ENCODE data around the gene EBLN1. TPM values are rescaled to one million over a fixed set of nuclear protein-coding genes. Genes with fewer than 3 reads are reported as not detected.
A peak's percentile ranks its signal among the peaks of the same experiment; 100 is the strongest.

EBLN1 gene
- total and polyA plus RNA-seq, 9 of the 15 experiments (the other 6 are each of a cell fraction or from before 2014, with no cell fraction given), result 0.06 to 3.1 (median 0.80) TPM

- TF ChIP-seq TCF3 (CRISPR knock-in tag; IDR thresholded peaks at IDR 0.05), result peak; percentile 76
- no peak for TF ChIP-seq ZKSCAN3 (CRISPR knock-in tag; IDR thresholded peaks at IDR 0.05)
- TF ChIP-seq PATZ1 (CRISPR knock-in tag; IDR thresholded peaks at IDR 0.05; ENCODE audit: borderline replicate concordance), result no peak
- no peak for TF ChIP-seq CSDE1 (IDR thresholded peaks at IDR 0.05)
- TF ChIP-seq E2F1 (CRISPR knock-in tag; IDR thresholded peaks at IDR 0.05), result no peak
- TF ChIP-seq TEAD2 (tag; IDR thresholded peaks at IDR 0.05), result no peak
- TF ChIP-seq ZNF384 (IDR thresholded peaks at IDR 0.05; ENCODE audit: low read depth, low read length), result no peak
- no peak for TF ChIP-seq SRF (CRISPR knock-in tag; IDR thresholded peaks at IDR 0.05)
- peak; percentile 76 for TF ChIP-seq TEAD4 (IDR thresholded peaks at IDR 0.05; ENCODE audit: low read length)
- no peak for TF ChIP-seq TEAD4 (CRISPR knock-in tag; IDR thresholded peaks at IDR 0.05; ENCODE audit: borderline replicate concordance)
- no peak for TF ChIP-seq ZNF121 (CRISPR knock-in tag; conservative IDR thresholded peaks at IDR 0.05)
- TF ChIP-seq, protein P1, sequence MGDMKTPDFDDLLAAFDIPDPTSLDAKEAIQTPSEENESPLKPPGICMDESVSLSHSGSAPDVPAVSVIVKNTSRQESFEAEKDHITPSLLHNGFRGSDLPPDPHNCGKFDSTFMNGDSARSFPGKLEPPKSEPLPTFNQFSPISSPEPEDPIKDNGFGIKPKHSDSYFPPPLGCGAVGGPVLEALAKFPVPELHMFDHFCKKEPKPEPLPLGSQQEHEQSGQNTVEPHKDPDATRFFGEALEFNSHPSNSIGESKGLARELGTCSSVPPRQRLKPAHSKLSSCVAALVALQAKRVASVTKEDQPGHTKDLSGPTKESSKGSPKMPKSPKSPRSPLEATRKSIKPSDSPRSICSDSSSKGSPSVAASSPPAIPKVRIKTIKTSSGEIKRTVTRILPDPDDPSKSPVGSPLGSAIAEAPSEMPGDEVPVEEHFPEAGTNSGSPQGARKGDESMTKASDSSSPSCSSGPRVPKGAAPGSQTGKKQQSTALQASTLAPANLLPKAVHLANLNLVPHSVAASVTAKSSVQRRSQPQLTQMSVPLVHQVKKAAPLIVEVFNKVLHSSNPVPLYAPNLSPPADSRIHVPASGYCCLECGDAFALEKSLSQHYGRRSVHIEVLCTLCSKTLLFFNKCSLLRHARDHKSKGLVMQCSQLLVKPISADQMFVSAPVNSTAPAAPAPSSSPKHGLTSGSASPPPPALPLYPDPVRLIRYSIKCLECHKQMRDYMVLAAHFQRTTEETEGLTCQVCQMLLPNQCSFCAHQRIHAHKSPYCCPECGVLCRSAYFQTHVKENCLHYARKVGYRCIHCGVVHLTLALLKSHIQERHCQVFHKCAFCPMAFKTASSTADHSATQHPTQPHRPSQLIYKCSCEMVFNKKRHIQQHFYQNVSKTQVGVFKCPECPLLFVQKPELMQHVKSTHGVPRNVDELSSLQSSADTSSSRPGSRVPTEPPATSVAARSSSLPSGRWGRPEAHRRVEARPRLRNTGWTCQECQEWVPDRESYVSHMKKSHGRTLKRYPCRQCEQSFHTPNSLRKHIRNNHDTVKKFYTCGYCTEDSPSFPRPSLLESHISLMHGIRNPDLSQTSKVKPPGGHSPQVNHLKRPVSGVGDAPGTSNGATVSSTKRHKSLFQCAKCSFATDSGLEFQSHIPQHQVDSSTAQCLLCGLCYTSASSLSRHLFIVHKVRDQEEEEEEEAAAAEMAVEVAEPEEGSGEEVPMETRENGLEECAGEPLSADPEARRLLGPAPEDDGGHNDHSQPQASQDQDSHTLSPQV (IDR thresholded peaks at IDR 0.05), result peak; percentile 31; the same call in 1 of the 2 replicates
- TF ChIP-seq, protein P2, sequence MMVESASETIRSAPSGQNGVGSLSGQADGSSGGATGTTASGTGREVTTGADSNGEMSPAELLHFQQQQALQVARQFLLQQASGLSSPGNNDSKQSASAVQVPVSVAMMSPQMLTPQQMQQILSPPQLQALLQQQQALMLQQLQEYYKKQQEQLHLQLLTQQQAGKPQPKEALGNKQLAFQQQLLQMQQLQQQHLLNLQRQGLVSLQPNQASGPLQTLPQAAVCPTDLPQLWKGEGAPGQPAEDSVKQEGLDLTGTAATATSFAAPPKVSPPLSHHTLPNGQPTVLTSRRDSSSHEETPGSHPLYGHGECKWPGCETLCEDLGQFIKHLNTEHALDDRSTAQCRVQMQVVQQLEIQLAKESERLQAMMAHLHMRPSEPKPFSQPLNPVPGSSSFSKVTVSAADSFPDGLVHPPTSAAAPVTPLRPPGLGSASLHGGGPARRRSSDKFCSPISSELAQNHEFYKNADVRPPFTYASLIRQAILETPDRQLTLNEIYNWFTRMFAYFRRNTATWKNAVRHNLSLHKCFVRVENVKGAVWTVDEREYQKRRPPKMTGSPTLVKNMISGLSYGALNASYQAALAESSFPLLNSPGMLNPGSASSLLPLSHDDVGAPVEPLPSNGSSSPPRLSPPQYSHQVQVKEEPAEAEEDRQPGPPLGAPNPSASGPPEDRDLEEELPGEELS (CRISPR knock-in tag; IDR thresholded peaks at IDR 0.05; ENCODE audit: borderline replicate concordance), result no peak
- TF ChIP-seq MCM2 (IDR thresholded peaks at IDR 0.05; ENCODE audit: low read depth), result no peak
- TF ChIP-seq STAT5B (CRISPR knock-in tag; IDR thresholded peaks at IDR 0.05), result no peak
- TF ChIP-seq, protein P3, sequence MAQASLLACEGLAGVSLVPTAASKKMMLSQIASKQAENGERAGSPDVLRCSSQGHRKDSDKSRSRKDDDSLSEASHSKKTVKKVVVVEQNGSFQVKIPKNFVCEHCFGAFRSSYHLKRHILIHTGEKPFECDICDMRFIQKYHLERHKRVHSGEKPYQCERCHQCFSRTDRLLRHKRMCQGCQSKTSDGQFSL (CRISPR knock-in tag; IDR thresholded peaks at IDR 0.05), result no peak
- TF ChIP-seq, protein P3 (tag; IDR thresholded peaks at IDR 0.05), result no peak
- peak; percentile 30; the same call in 1 of the 2 replicates for TF ChIP-seq CBFA2T2 (conservative IDR thresholded peaks at IDR 0.05)
- peak; percentile 49; the same call in 1 of the 2 replicates for TF ChIP-seq NCOR1 (IDR thresholded peaks at IDR 0.05)
- TF ChIP-seq ZNF507 (tag; conservative IDR thresholded peaks at IDR 0.05), result no peak
Measured at GRCh38 chr10:22159979-22160378, 57.8 kb downstream of the EBLN1 start (continued).

Data from K562 (cell line).